ENCODE measurements around the gene SETD7. TPM values are rescaled to one million over a fixed set of nuclear protein-coding genes. Genes with fewer than 3 reads are reported as not detected.

Gene SETD7
- total and polyA plus RNA-seq, 2 of the 4 experiments (the other 2 are of a cell fraction), result 17.0 to 46.6 TPM

DNA sequence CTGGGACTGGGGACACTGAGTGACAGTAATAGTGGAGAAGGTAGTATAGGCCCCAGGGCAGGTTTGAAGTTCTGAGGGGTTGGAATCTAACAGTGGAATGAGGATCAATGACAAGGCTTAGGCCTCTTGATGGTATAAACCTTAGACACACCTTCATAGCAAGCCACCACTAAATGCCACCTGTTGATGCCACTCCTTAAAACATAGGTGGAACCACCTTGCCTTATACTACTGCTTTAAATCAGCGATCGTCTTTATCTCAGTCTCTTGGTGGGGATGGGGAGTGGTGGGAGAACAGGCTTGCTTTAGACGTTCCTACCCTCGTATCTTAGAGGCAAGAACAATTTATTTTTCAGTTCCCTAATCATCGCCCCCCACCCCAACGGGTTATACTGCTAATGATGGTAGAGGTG, 100.9 kb downstream of the SETD7 start:
- no peak for TF ChIP-seq RFX5 (IDR thresholded peaks at IDR 0.05; ENCODE audit: low read depth, low read length)
- H3K56ac ChIP-seq (ENCODE audit: extremely low read depth, insufficient read depth, low read length), result no peak overlapping the region
- in situ Hi-C loops (cut with MboI; ENCODE audit: low sequenced_read_pairs) (no loop called here), dilution Hi-C loops (cut with HindIII; ENCODE audit: low sequenced_read_pairs, unreplicated experiment) (no loop called here), intact Hi-C loops (cut with micrococcal nuclease) (loop anchor here (2.0 kb wide), 1 partner anchor 72 kb away; no protein-coding TSS in a partner anchor)
- H3K4me1 ChIP-seq (ENCODE audit: control insufficient read depth, insufficient read depth, low read length), result peaks cover 3% of the 10 kb centered on the region
- H2AFZ ChIP-seq (replicated peaks; ENCODE audit: low read length, poor library complexity), result no peak overlapping the region
- no peaks in the 10 kb centered on the region for H3K27me3 ChIP-seq (ENCODE audit: control insufficient read depth, insufficient read depth, low read length)
- peak overlapping the region; percentile 96 for H3K9ac ChIP-seq (ENCODE audit: low read depth, low read length)
- H4K91ac ChIP-seq (ENCODE audit: insufficient read depth, low read depth, low read length), result no peak overlapping the region
- peak overlapping the region; percentile 100 for H3K4me2 ChIP-seq (ENCODE audit: low read depth, low read length)
- peaks cover 6% of the 10 kb centered on the region; the same call in 1 of the 2 replicates for H4K20me1 ChIP-seq (ENCODE audit: insufficient read depth, low read length)
- H3K9me3 ChIP-seq (ENCODE audit: control insufficient read depth, insufficient read depth, low read length), result no peaks in the 10 kb centered on the region
- H3K36me3 ChIP-seq (ENCODE audit: control insufficient read depth, insufficient read depth, low read length), result no peaks in the 10 kb centered on the region
- H2BK120ac ChIP-seq (ENCODE audit: low read depth, low read length), result no peak overlapping the region
- H3K23ac ChIP-seq (ENCODE audit: low read depth, low read length), result peak overlapping the region; percentile 76; the same call in 1 of the 2 replicates
- no peak overlapping the region for H3K4ac ChIP-seq (ENCODE audit: low read depth, low read length)
- H3K14ac ChIP-seq (replicated peaks; ENCODE audit: low read depth, low read length), result peak overlapping the region; percentile 1; the same call in 1 of the 2 replicates
- DNase-seq, result no peak
- peak overlapping the region; percentile 86; the same call in 1 of the 2 replicates for H3K4me3 ChIP-seq (ENCODE audit: insufficient read depth, low read depth, low read length)
- H2AK9ac ChIP-seq (replicated peaks; ENCODE audit: low read depth, low read length, poor library complexity), result peak overlapping the region; percentile 71
- peaks cover 4% of the 10 kb centered on the region; the same call in 1 of the 2 replicates for H3K9me1 ChIP-seq (ENCODE audit: insufficient read depth, low read length)
- H2BK5ac ChIP-seq (ENCODE audit: low read depth, low read length, poor library complexity, severe bottlenecking), result no peak overlapping the region
- POLR2A ChIA-PET (ENCODE audit: unreplicated experiment), result no interaction called here
- H3K18ac ChIP-seq (ENCODE audit: low read depth, low read length), result no peak overlapping the region
- no CpG with 5 or more reads among the region's 6 CpGs for WGBS, 2 experiments (ENCODE audit: extremely low coverage in 2 of 2, insufficient read length in 1 of 2)
- no peak overlapping the region for H4K5ac ChIP-seq (ENCODE audit: low read depth, low read length)
- no peak overlapping the region for H2BK15ac ChIP-seq (ENCODE audit: low read depth, low read length)
- H3K27ac ChIP-seq (ENCODE audit: insufficient read depth, low read length), result no peak overlapping the region
- CTCF ChIA-PET, result no interaction called here
- peaks cover 27 to 73% of the 10 kb centered on the region in 2 experiments for H3K79me1 ChIP-seq (ENCODE audit: low read depth in 1 of 2, low read length in 2 of 2)
- H2BK20ac ChIP-seq (ENCODE audit: low read depth, low read length), result no peak overlapping the region
- no peak overlapping the region for H2AK5ac ChIP-seq (ENCODE audit: low read depth, low read length)
- ATAC-seq (ENCODE audit: low read depth), result no peak
- no TSS peak for BruUV-seq (replicated peaks)
- H4K8ac ChIP-seq (ENCODE audit: low read depth in 2 of 2, low read length in 2 of 2), result no peak overlapping the region; a peak in 1 of 4 replicates
